Mucosa of stomach (tissue), 1 donor: Measurements from ENCODE around the gene RNASEH2B.

ENCODE experiments used
- H3K27me3 ChIP-seq: one replicate; pipeline ENCODE4 v1.7.0; 2013; ENCODE audit warnings: mild to moderate bottlenecking, low read length; ENCODE audit not compliant: control insufficient read depth, insufficient read depth
- H3K36me3 ChIP-seq: one replicate; pipeline ENCODE4 v1.7.0; 2013; ENCODE audit warnings: low read length; ENCODE audit not compliant: control insufficient read depth, insufficient read depth
- H3K4me1 ChIP-seq: one replicate; pipeline ENCODE4 v1.7.0; 2013; ENCODE audit warnings: mild to moderate bottlenecking, low read length; ENCODE audit not compliant: control insufficient read depth, insufficient read depth
- H3K4me3 ChIP-seq: one replicate; pipeline ENCODE4 v1.7.0; 2013; ENCODE audit warnings: low read length
- H3K9ac ChIP-seq: one replicate; pipeline ENCODE4 v1.7.0; 2013; ENCODE audit warnings: mild to moderate bottlenecking, low read length, moderate library complexity
- H3K9me3 ChIP-seq: one replicate; pipeline ENCODE4 v1.7.0; 2013; ENCODE audit warnings: mild to moderate bottlenecking, low read length, moderate library complexity; ENCODE audit not compliant: control insufficient read depth
- donor health status: Pancreatic carcinoma.

The RNASEH2B gene

DNA sequence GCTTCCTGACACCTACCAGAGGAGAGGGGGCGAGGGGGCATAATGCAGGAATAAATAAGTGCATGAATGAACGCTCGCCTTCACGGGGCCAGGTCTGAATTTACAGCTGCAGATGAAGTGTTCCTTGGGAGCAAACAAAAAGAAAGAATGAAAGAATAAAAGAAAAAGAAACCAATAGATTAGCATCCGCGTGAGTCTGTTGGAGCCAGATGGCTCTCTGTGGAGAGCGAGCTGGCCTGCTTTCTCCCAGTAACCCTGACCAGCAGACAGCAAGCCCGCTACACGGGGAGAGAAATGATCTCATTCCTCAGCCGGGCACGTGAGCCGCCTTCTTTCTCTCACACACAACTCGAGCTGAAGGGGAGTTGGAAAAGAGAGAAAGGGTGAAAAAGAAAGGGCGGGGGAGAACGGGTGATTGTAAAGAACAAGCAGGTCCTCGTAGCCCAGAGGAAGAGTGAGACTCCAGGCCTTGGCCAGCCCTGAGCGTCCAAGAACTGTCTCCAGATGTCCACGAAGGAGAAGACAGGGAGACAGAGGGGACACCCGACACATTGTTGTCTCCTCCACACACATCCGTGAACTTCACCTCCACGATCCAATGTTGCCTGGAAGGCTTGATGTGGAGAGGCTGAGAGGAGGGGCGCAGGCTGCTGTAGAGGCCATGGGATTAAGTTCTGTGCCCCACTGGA lies 81.4 kb downstream of the RNASEH2B start:
- Histone ChIP-seq H3K4me3 (no peak overlapping the region), H3K36me3 (no peaks in the 10 kb centered on the region), H3K9ac (no peak overlapping the region), H3K27me3 (no peaks in the 10 kb centered on the region), H3K4me1 (peaks cover 14% of the 10 kb centered on the region), H3K9me3 (no peaks in the 10 kb centered on the region)

GRCh38 chr13:50991579-50992521 lies 82.3 kb downstream of the RNASEH2B start:
- Histone ChIP-seq H3K36me3 (no peaks in the 10 kb centered on the region), H3K27me3 (no peaks in the 10 kb centered on the region), H3K4me1 (peaks cover 14% of the 10 kb centered on the region), H3K9ac (no peak overlapping the region), H3K9me3 (no peaks in the 10 kb centered on the region), H3K4me3 (no peak overlapping the region)

DNA sequence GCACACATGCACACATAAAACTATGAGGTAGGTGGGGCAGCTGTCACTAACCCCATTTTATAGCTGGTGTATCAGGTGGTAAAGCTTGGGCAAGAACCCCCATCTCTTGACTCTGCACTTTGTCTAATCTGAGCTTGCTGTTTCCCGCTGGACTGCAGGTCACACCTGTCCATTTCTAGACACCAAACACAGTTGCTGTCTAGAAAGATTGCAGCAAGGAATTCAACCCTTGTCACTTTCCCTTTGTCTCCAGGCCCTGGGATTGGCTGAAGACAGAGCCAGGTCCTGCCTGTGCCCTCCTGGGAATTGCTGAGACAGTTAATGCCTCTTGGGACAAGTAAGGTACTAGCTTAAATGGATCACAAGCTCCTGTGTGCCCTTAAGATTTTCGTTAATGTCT lies 83.8 kb downstream of the RNASEH2B start:
- H3K4me1 ChIP-seq: peaks cover 14% of the 10 kb centered on the region
- H3K4me3 ChIP-seq: no peak overlapping the region
- no peaks in the 10 kb centered on the region for H3K9me3 ChIP-seq
- no peak overlapping the region for H3K9ac ChIP-seq
- H3K36me3 ChIP-seq: no peaks in the 10 kb centered on the region
- H3K27me3 ChIP-seq: no peaks in the 10 kb centered on the region

DNA sequence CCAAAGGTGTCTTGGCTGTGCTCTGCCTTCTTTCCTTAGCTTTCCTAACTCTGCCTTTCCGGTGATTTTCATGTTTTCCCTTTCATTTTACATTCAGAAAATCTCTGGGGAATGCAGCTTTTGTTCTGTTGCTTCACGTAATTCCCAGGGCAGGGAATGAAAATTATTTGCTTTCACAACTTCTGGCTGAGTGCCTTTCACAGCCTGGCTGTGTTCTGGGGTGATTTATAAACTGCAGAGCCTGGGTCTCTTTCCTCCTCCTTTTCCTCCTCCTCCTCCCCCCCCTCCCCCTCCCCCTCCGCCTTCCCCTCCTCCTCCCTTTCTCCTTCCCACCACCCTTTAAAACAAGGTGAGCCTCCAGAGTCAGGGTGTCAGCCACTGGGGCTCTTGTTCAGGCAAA lies 84.3 kb downstream of the RNASEH2B start:
- Histone ChIP-seq H3K4me3 (no peak overlapping the region), H3K36me3 (no peaks in the 10 kb centered on the region), H3K9me3 (no peaks in the 10 kb centered on the region), H3K9ac (no peak overlapping the region), H3K4me1 (peaks cover 14% of the 10 kb centered on the region), H3K27me3 (no peaks in the 10 kb centered on the region)

- Histone ChIP-seq H3K9ac (no peak overlapping the region), H3K9me3 (no peaks in the 10 kb centered on the region), H3K4me1 (peaks cover 14% of the 10 kb centered on the region), H3K36me3 (no peaks in the 10 kb centered on the region), H3K4me3 (no peak overlapping the region), H3K27me3 (no peaks in the 10 kb centered on the region)
These were observed 85.1 kb downstream of the RNASEH2B start for GRCh38 chr13:50994651-50995050.

DNA sequence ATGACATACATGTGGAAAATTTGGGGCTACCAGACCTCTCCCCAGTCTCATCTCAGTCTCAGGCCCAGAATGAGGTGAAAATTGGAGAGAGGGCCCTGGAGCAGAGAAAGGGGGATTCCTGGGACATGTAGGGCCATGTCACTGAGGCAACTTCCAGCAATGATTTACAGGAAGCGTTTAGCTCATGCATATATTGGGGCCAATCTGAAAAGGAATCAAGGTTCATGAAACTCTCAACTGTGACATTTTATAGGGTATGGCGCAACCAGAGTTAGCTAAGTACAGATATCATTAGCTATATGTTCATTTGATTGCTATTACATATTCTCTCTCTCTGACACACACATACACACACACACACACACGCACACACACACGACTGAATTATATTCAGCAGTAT lies 86.3 kb downstream of the RNASEH2B start:
- H3K4me1 ChIP-seq: peaks cover 14% of the 10 kb centered on the region
- no peaks in the 10 kb centered on the region for H3K27me3 ChIP-seq
- H3K36me3 ChIP-seq: no peaks in the 10 kb centered on the region
- no peak overlapping the region for H3K4me3 ChIP-seq
- H3K9ac ChIP-seq: no peak overlapping the region
- no peaks in the 10 kb centered on the region for H3K9me3 ChIP-seq

DNA sequence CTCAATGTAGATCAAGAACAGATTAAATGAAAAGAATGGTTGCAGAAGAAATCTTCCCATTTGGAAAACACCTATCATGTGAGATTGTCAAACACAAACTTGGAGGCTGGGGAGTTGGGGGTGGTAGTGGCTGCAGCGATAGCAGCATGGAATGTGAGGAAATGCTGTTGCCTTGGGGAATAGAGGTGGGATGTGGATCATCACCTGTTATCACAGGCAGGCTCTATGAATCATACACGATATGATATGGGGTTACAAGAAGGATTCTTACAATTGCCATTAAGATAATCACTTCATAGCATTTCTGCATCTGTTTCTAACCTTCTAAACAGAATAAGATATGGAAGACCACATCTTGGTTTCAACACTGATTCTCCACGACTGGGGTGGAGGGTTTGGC lies 88.7 kb downstream of the RNASEH2B start:
- Histone ChIP-seq H3K9me3 (no peaks in the 10 kb centered on the region), H3K27me3 (no peaks in the 10 kb centered on the region), H3K4me3 (no peak overlapping the region), H3K4me1 (no peaks in the 10 kb centered on the region), H3K9ac (no peak overlapping the region), H3K36me3 (no peaks in the 10 kb centered on the region)

GRCh38 chr13:50999641-51000040 lies 90.0 kb downstream of the RNASEH2B start:
- Histone ChIP-seq H3K4me3 (no peak overlapping the region), H3K4me1 (no peaks in the 10 kb centered on the region), H3K27me3 (no peaks in the 10 kb centered on the region), H3K36me3 (no peaks in the 10 kb centered on the region), H3K9ac (no peak overlapping the region), H3K9me3 (no peaks in the 10 kb centered on the region)

DNA sequence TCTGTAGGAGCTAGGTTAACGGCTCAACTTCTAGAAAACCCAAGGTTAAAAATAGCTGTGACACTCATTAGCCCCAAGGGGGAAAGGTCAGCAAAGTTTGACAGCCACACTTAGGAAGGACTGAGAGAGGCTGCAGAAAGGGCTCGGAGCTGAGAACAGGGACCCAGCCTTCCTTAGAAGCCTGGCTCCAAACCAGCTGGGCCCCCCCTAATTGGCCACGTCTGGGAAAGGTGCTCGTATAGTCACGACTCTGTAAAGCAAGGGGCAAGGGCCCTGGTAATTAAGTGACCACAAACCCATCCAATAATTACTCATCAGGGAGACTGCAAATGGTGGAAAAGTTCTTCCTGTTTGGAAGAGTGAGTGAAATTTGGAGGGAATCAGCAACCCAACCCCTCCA lies 90.5 kb downstream of the RNASEH2B start:
- Histone ChIP-seq H3K4me3 (no peak overlapping the region), H3K27me3 (no peaks in the 10 kb centered on the region), H3K9ac (no peak overlapping the region), H3K9me3 (no peaks in the 10 kb centered on the region), H3K4me1 (no peaks in the 10 kb centered on the region), H3K36me3 (no peaks in the 10 kb centered on the region)

- Histone ChIP-seq H3K9ac (no peak overlapping the region), H3K4me3 (no peak overlapping the region), H3K4me1 (no peaks in the 10 kb centered on the region), H3K27me3 (no peaks in the 10 kb centered on the region), H3K9me3 (no peaks in the 10 kb centered on the region), H3K36me3 (no peaks in the 10 kb centered on the region)
These were observed 91.1 kb downstream of the RNASEH2B start for GRCh38 chr13:51000571-51001260.

DNA sequence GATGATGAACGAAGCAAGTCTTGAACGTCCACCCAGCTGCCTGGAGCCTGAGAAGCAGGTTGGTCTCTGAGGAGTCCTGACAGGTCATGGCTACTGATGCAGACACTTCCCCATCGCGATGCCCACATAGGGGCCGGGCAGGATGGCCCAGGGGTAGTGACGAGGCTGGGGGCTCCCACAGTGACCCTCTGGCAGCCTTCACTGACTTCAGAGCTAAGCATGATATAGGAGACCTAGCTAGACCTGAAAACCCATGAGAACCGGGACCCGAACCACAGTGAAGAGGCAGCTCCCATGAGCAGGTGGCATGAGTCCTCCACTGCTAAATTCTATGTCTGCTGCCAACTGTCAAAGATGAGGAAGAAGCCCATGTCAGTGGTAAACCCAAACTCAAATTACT lies 91.7 kb downstream of the RNASEH2B start:
- Histone ChIP-seq H3K4me1 (no peaks in the 10 kb centered on the region), H3K9ac (no peak overlapping the region), H3K4me3 (no peak overlapping the region), H3K9me3 (no peaks in the 10 kb centered on the region), H3K36me3 (no peaks in the 10 kb centered on the region), H3K27me3 (no peaks in the 10 kb centered on the region)

- H3K4me3 ChIP-seq: no peak overlapping the region
These were observed 93.1 kb downstream of the RNASEH2B start for GRCh38 chr13:51002736-51003135.

More at GRCh38 chr13:51002736-51003135, 93.1 kb downstream of the RNASEH2B start:
- no peak overlapping the region for H3K9ac ChIP-seq
- no peaks in the 10 kb centered on the region for H3K4me1 ChIP-seq
- no peaks in the 10 kb centered on the region for H3K27me3 ChIP-seq
- no peaks in the 10 kb centered on the region for H3K36me3 ChIP-seq
- H3K9me3 ChIP-seq: no peaks in the 10 kb centered on the region
